Uterus (tissue), 4 donors: ENCODE results near the gene HLA-DRB1. TPM values are rescaled to one million over a fixed set of nuclear protein-coding genes. Genes with fewer than 3 reads are reported as not detected.

Experiments used
- DNase-seq, 2 donors: peaks; one replicate each; pipeline ENCODE4 v3.0.0-alpha.2; 2019 to 2020
- H3K27ac ChIP-seq, 2 donors: fragments of 200-600 bp; sonication (generic); 1 replicate in 1 of 2; 2 replicates in 1 of 2; pipeline ENCODE4 v1.5.1; 2016 to 2018
- H3K27me3 ChIP-seq, 2 donors: fragments of 200-600 bp; sonication (generic); one replicate each; pipeline ENCODE4 v1.5.1; 2018 to 2019; ENCODE audit warnings: control low read depth in 1 of 2
- H3K36me3 ChIP-seq, 2 donors: fragments of 200-600 bp; sonication (generic); one replicate each; pipeline ENCODE4 v1.5.1; 2019; ENCODE audit warnings: control low read depth in 1 of 2
- H3K4me1 ChIP-seq, 2 donors: fragments of 200-600 bp; sonication (generic); one replicate each; pipeline ENCODE4 v1.5.1; 2018 to 2019; ENCODE audit warnings: control low read depth in 1 of 2
- H3K4me3 ChIP-seq, 2 donors: fragments of 200-600 bp; sonication (generic); 1 replicate in 1 of 2; 2 replicates in 1 of 2; pipeline ENCODE4 v1.5.1; 2018 to 2019; ENCODE audit warnings: mild to moderate bottlenecking in 1 of 2
- H3K9me3 ChIP-seq, 2 donors: fragments of 200-600 bp; sonication (generic); one replicate each; pipeline ENCODE4 v1.5.1; 2019; ENCODE audit warnings: control low read depth in 1 of 2
- CTCF ChIP-seq, 4 experiments: fragments of 200-600 bp in 2 of 4; fragments of 450-650 bp in 2 of 4; sonication (generic) in 2 of 4; IDR thresholded peaks; one replicate each; pipeline ENCODE4 v1.5.1; 2016 to 2019; ENCODE audit warnings: antibody characterized with exemption in 4 of 4, mild to moderate bottlenecking in 2 of 4, moderate library complexity in 1 of 4
- POLR2A ChIP-seq, 2 donors: fragments of 450-650 bp; IDR thresholded peaks; one replicate each; pipeline ENCODE4 v1.6.1; 2016; ENCODE audit warnings: antibody characterized with exemption in 2 of 2, mild to moderate bottlenecking in 1 of 2, moderate library complexity in 1 of 2
- intact Hi-C: fragments of 100-400 bp; cut with DNase I; formaldehyde crosslinking; loops from one replicate; pipeline ENCODE4 v1.15.1; 2023; ENCODE audit warnings: low total_unique reads
- total RNA-seq, 4 donors: library from RNA; depleted of rRNA in 3 of 4; stranded (reverse); fragments of >200 nt in 3 of 4; gene quantifications; one replicate each; pipeline versions ENCODE4 v1.1.0 to v1.2.4, GENCODE V29; 2014 to 2023
- donor health status: DM: yes; HTN: yes; CAD: no.

HLA-DRB1 gene
- total RNA-seq: 100 to 1,000 TPM in 2 of 4 donors, 10 to 100 TPM in 2; 15.9 to 197 (median 79.2) TPM

GRCh38 chr6:32589596-32590449 is at the start of gene HLA-DRB1:
HLA-DRB1 (minus strand) TSS chr6:32589848; CDS start chr6:32589742, 106 bp downstream.
- H3K36me3 ChIP-seq: no peaks in the 10 kb centered on the region
- no peaks in the 10 kb centered on the region for H3K9me3 ChIP-seq

GRCh38 chr6:32638532-32639219 is 49.0 kb upstream of the HLA-DRB1 start:
- Histone ChIP-seq H3K27me3 (no peaks in the 10 kb centered on the region), H3K4me3 (no peak overlapping the region), H3K27ac (no peak overlapping the region), H3K9me3 (no peaks in the 10 kb centered on the region), H3K4me1 (no peaks in the 10 kb centered on the region), H3K36me3 (no peaks in the 10 kb centered on the region)
- intact Hi-C loops: no loop called here
- TF ChIP-seq POLR2A (IDR thresholded peaks at IDR 0.05) (no peak), CTCF (IDR thresholded peaks at IDR 0.05) (no peak)
- no peak for DNase-seq

More at GRCh38 chr6:32589596-32590449, at the start of gene HLA-DRB1:
- Histone ChIP-seq H3K4me1 (no peaks in the 10 kb centered on the region), H3K4me3 (no peak within 1 kb of the TSS), H3K27me3 (no peaks in the 10 kb centered on the region), H3K27ac (peak within 1 kb of the TSS in 1 of 2 donors; percentile 59)
- no peak for DNase-seq
- intact Hi-C loops: no loop called here
- TF ChIP-seq POLR2A (IDR thresholded peaks at IDR 0.05): peak in 1 of 2 donors; percentile 72
- TF ChIP-seq CTCF (IDR thresholded peaks at IDR 0.05): no peak

GRCh38 chr6:32637883-32638282 is 48.2 kb upstream of the HLA-DRB1 start:
- no peaks in the 10 kb centered on the region for H3K9me3 ChIP-seq
- H3K27me3 ChIP-seq: no peaks in the 10 kb centered on the region
- no peaks in the 10 kb centered on the region for H3K4me1 ChIP-seq
- H3K4me3 ChIP-seq: no peak overlapping the region
- no peaks in the 10 kb centered on the region for H3K36me3 ChIP-seq
- no peak for DNase-seq
- intact Hi-C loops: no loop called here
- no peak overlapping the region for H3K27ac ChIP-seq
- no peak for TF ChIP-seq POLR2A (IDR thresholded peaks at IDR 0.05)
- no peak for TF ChIP-seq CTCF (IDR thresholded peaks at IDR 0.05)

GRCh38 chr6:32637219-32637880 is 47.7 kb upstream of the HLA-DRB1 start, which contains the start of gene HLA-DQA1:
HLA-DQA1 (plus strand) TSS chr6:32637406; CDS start chr6:32637459, 53 bp downstream.
- no peaks in the 10 kb centered on the region for H3K4me1 ChIP-seq
- DNase-seq: no peak
- no peaks in the 10 kb centered on the region for H3K27me3 ChIP-seq
- no peaks in the 10 kb centered on the region for H3K36me3 ChIP-seq
- H3K4me3 ChIP-seq: no peak within 1 kb of the TSS
- no peak within 1 kb of the TSS for H3K27ac ChIP-seq
- intact Hi-C loops: no loop called here
- TF ChIP-seq POLR2A (IDR thresholded peaks at IDR 0.05) (peak in 1 of 2 donors; percentile 43), CTCF (IDR thresholded peaks at IDR 0.05) (no peak)
- H3K9me3 ChIP-seq: no peaks in the 10 kb centered on the region
